Transverse colon (tissue), 3 donors: ENCODE measurements around the gene UNC93A.

Experiments
- CTCF ChIP-seq, 5 experiments: fragments of 200-600 bp in 3 of 5; fragments of 450-650 bp in 2 of 5; sonication (generic) in 3 of 5; IDR thresholded peaks; 1 replicate in 2 of 5; 2 replicates in 3 of 5; pipeline ENCODE4 v1.5.1; 2016 to 2017; ENCODE audit warnings: antibody characterized with exemption in 5 of 5, inconsistent platforms in 3 of 5, mild to moderate bottlenecking in 2 of 5, moderate library complexity in 1 of 5
- EP300 ChIP-seq: sonication (generic); formaldehyde crosslinking; IDR thresholded peaks from one replicate; pipeline ENCODE4 v1.6.1; 2017; ENCODE audit warnings: antibody characterized with exemption, low read depth
- POLR2A ChIP-seq: fragments of 450-650 bp; IDR thresholded peaks from one replicate; pipeline ENCODE4 v1.6.1; 2016; ENCODE audit warnings: antibody characterized with exemption, mild to moderate bottlenecking, moderate library complexity

DNA sequence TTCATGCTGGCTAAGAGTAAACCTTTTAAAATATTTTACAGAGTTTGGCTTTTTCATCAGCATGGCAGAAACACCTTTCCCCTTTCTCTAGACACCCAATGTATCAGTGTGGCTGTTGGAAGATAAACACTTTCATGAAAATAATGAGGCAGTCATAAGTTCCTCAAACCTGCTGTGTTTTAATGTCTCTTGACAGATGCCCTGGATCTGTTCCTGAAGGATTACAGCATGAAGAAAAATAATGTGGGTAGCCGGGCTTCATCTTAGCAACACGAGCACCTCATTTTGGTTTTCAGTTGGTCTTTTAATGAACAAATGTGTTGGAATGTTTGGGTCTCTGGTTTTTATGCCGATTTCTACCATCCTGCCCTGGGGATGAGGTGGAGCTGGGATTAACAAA, 45.5 kb upstream of the UNC93A start:
- no peak for TF ChIP-seq CTCF (IDR thresholded peaks at IDR 0.05)
- no peak for TF ChIP-seq POLR2A
- no peak for TF ChIP-seq EP300
